ENCODE data around the gene INPP1.
"Not testable (repeated sequence)": the region's sequence is repeated elsewhere in the genome, so short reads cannot be mapped to it uniquely, and the experiment has no call there.

INPP1 gene

DNA sequence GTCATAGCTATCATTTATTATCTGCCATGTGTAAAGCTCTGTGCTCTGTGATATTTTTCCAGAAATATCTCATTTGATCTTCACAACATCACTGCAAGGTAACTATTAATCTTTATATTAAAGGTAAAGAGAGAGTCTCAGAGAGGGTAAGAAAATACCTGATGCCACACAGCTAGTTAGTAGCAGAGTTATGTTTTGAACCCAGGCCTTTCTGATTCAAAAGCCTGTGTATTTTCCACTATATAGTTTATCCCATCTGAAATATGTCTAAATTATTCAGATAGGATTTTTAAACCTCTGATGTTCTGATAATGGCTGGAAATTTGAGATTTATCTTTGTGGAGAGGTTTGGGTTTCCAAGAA, 10.1 kb downstream of the INPP1 start:
- TF ChIP-seq, protein P1, sequence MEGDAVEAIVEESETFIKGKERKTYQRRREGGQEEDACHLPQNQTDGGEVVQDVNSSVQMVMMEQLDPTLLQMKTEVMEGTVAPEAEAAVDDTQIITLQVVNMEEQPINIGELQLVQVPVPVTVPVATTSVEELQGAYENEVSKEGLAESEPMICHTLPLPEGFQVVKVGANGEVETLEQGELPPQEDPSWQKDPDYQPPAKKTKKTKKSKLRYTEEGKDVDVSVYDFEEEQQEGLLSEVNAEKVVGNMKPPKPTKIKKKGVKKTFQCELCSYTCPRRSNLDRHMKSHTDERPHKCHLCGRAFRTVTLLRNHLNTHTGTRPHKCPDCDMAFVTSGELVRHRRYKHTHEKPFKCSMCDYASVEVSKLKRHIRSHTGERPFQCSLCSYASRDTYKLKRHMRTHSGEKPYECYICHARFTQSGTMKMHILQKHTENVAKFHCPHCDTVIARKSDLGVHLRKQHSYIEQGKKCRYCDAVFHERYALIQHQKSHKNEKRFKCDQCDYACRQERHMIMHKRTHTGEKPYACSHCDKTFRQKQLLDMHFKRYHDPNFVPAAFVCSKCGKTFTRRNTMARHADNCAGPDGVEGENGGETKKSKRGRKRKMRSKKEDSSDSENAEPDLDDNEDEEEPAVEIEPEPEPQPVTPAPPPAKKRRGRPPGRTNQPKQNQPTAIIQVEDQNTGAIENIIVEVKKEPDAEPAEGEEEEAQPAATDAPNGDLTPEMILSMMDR (IDR thresholded peaks at IDR 0.05; ENCODE audit: control insufficient read depth, extremely low read depth, insufficient read depth) = no peak
- DNase-seq (ENCODE audit: low read depth) = no peak
- no peak overlapping the region for H3K4me3 ChIP-seq (ENCODE audit: low read depth, low read length)

DNA sequence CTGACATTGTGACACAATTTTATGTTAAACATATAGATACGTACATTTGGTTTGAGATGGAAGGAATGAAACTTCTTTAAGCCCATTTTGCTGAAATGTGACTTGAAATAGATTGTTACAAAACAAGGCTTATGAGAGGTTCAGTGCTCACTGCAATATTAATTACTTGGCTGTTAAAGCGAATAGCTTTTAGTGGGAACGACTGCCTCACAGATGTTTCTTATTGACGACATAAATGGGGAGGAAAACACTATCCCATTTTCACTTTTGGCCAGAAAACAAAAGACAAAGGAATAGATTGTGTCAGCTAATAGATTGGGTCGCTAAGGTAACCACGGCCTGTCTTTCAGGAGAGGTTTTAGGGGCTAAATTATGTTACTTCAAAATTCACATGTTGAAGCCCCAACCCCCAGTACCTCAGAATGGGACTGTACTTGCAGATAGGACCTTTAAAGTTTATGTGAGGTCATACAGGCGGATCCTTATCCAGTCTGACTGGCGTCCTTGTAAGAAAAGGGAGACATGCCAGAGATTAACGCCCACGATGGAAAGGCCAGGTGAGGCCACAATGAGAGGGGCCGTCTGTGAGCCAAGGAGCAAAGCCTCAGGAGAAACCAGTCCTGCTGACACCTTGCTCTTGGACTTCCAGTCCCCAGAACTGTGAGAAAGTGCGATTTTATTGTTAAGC, 10.8 kb downstream of the INPP1 start:
- TF ChIP-seq, protein P1 (IDR thresholded peaks at IDR 0.05; ENCODE audit: control insufficient read depth, extremely low read depth, insufficient read depth) = no peak
- DNase-seq (ENCODE audit: low read depth) = no peak

DNA sequence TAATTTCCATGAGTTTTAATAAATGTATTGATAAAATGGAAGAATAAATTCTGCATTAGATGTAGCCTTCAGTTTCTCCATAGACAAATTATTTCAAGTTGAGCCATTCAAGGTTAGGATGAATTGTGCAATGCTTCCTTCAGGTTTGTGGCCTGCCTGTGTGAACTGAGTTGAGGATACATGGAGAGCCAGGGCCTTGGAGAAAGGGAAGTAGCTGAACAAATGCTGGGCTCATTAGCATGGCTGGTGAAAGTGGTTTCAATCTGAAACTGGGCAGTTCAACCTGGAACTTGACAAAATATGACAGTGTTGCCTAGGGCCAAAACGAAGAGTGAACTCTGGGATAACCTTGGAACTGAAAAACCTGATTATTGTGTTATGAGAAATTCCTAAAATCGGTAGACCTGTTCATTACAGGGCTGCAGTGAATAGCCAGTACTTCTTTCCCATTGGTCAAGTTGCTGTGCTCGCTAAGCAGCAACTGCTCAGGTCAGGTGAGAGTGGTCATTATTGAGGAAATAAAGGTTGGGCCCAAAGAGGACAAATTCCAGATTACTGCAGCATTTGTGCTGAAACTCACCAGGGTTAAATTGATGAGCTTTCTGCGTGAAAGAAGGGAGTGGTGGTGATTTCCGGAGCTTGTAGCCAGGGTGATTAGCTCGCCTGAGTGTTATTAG, 12.7 kb downstream of the INPP1 start:
- TF ChIP-seq, protein P1 (IDR thresholded peaks at IDR 0.05; ENCODE audit: control insufficient read depth, extremely low read depth, insufficient read depth) = no peak
- DNase-seq (ENCODE audit: low read depth) = no peak
- no peak overlapping the region for H3K4me3 ChIP-seq (ENCODE audit: low read depth, low read length)

More for the DNA sequence above, 10.8 kb downstream of the INPP1 start:
- H3K4me3 ChIP-seq (ENCODE audit: low read depth, low read length) = no peak overlapping the region

DNA sequence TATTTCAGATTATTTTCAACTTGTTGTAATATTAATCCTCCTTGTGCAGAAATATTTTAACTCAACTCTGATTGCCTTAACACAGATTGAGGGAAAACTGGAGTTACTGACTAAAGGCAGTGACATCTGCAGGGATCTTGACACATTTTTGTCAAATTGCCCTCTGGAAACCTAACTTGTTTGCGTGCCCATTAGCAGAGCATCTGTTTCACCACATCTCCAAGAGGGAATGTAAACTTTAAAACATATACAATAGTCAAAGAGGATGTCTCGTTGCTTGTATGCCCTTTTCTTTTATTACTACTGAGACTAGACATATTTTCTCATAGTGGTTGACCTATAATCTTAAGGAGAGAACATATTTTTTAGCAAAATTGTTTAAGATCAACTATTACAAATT, 14.2 kb downstream of the INPP1 start:
- DNase-seq (ENCODE audit: low read depth) = no peak
- no peak overlapping the region for H3K4me3 ChIP-seq (ENCODE audit: low read depth, low read length)
- TF ChIP-seq, protein P1 (IDR thresholded peaks at IDR 0.05; ENCODE audit: control insufficient read depth, extremely low read depth, insufficient read depth) = no peak

DNA sequence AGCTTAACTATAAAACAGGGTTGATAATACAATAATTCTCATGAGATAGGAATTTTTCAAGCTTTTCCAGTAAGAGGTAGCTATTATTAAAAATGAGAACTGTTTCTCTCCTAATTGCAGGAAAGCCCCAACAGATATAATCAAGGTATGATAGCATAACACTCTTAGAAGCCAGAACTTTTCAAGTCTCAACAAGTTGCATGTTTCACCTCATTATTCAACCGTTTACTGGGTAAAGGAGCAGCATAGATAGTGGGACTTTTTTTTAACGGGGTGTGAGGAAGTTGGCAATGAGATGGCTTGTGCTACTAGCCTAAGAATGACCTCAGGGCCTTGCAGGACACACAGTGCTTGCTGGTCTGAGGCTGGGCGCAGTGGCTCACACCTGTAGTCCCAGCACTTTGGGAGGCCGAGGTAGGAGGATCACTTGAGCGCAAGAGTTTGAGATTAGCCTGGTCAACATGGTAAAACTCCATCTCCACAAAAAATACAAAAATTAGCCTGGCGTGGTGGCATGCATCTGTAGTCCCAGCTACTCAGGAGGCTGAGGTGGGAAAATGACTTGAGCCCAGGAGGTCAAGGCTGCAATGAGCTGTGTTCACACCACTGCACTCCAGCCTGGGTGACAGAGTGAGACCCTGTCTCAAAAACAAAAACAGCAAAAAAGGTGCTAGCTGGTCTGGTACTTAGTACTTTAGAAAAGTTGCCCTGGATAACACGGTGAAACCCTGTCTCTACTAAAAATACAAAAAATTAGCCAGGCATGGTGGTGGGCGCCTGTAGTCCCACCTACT, 15.5 kb downstream of the INPP1 start:
- DNase-seq (ENCODE audit: low read depth); H3K4me3 ChIP-seq (ENCODE audit: low read depth, low read length): not testable (repeated sequence)

DNA sequence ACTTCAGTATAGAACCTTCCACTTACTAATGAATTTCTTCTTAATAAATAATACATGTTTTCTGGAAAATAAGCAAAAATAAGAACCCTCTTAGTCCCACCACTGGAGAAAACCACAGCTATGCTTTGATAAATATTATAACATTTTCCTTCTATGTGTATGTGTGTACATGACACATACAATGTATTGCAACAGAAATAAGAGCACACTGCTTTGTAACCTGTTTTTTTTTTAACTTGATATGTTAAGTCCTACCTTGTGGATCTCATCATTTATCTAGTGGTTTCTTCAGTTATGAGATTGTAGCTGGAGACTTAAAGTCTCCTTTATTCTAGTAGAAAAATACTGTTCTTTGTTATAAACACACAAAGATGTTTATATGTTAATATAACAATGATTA, 17.2 kb downstream of the INPP1 start:
- no peak for DNase-seq (ENCODE audit: low read depth)
- TF ChIP-seq, protein P1 (IDR thresholded peaks at IDR 0.05; ENCODE audit: control insufficient read depth, extremely low read depth, insufficient read depth) = no peak
- H3K4me3 ChIP-seq (ENCODE audit: low read depth, low read length) = no peak overlapping the region

DNA sequence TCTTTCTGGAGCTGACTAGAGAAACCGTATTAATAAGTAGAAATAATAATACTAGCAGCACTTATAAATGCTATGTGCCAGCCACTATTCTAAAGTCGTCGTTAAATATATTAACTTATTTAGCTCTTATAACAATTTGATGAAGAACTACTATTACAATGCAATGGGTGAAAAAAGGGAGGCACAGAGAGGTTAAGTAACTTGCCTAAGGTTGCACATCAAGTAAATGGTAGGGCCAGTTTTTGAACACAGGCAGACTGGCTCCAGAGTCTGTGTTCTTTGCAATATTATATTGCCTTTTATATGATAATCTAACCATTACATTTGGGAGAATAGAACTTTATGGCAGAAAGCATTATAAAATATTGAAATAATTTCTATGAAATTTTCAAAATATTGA, 17.6 kb downstream of the INPP1 start:
- no peak for DNase-seq (ENCODE audit: low read depth)
- H3K4me3 ChIP-seq (ENCODE audit: low read depth, low read length) = no peak overlapping the region
- TF ChIP-seq, protein P1 (IDR thresholded peaks at IDR 0.05; ENCODE audit: control insufficient read depth, extremely low read depth, insufficient read depth) = no peak

Data from LNCaP clone FGC (cell line).